GM23338 (cell line): ENCODE results near the gene MAD1L1. TPM values are rescaled to one million over a fixed set of nuclear protein-coding genes. Genes with fewer than 3 reads are reported as not detected.

Experiments used
- ATAC-seq: fragments of 200-7000 bp; cut with Tn5 transposase; 3 replicates; pipeline ENCODE4 v1.9.1; 2020
- DNase-seq: peaks from one replicate; pipeline ENCODE4 v3.0.0-alpha.2; 2015; ENCODE audit warnings: low spot score
- H2AFZ ChIP-seq: fragments of 200-600 bp; sonication (generic); 2 replicates; pipeline ENCODE4 v1.8.0; 2016; ENCODE audit warnings: antibody characterized with exemption, mild to moderate bottlenecking, moderate library complexity
- H3F3A ChIP-seq: fragments of 200-600 bp; sonication (generic); replicated peaks from 2 replicates; pipeline ENCODE4 v1.8.0; 2017; ENCODE audit warnings: antibody characterized with exemption, mixed run types, low read depth
- H3K27ac ChIP-seq: fragments of 200-600 bp; sonication (generic); 2 replicates; pipeline ENCODE4 v1.6.1; 2016; ENCODE audit warnings: low read depth
- H3K27me3 ChIP-seq: fragments of 200-600 bp; sonication (generic); 2 replicates; pipeline ENCODE4 v1.8.0; 2016; ENCODE audit warnings: mild to moderate bottlenecking, mixed run types, moderate library complexity; ENCODE audit not compliant: insufficient read depth
- H3K36me3 ChIP-seq: fragments of 200-600 bp; sonication (generic); 2 replicates; pipeline ENCODE4 v1.8.0; 2016; ENCODE audit warnings: mild to moderate bottlenecking; ENCODE audit not compliant: insufficient read depth
- H3K4me1 ChIP-seq: fragments of 200-600 bp; sonication (generic); 2 replicates; pipeline ENCODE4 v1.8.0; 2016; ENCODE audit warnings: mild to moderate bottlenecking, moderate library complexity; ENCODE audit not compliant: insufficient read depth
- H3K4me2 ChIP-seq: fragments of 200-600 bp; sonication (generic); 2 replicates; pipeline ENCODE4 v1.7.1; 2017; ENCODE audit warnings: mixed run types
- H3K4me3 ChIP-seq: fragments of 200-600 bp; sonication (generic); 2 replicates; pipeline ENCODE4 v1.6.1; 2016; ENCODE audit warnings: mixed run types
- H3K79me2 ChIP-seq: fragments of 200-600 bp; sonication (generic); replicated peaks from 2 replicates; pipeline ENCODE4 v1.8.0; 2017; ENCODE audit warnings: mild to moderate bottlenecking; ENCODE audit not compliant: insufficient read depth
- H3K9me2 ChIP-seq: fragments of 200-600 bp; sonication (generic); 2 replicates; pipeline ENCODE4 v1.8.0; 2017; ENCODE audit not compliant: insufficient read depth
- H4K20me1 ChIP-seq: fragments of 200-600 bp; sonication (generic); replicated peaks from 2 replicates; pipeline ENCODE4 v1.8.0; 2017; ENCODE audit warnings: mild to moderate bottlenecking; ENCODE audit not compliant: insufficient read depth
- H3K27ac Mint-ChIP-seq: 2 replicates; pipeline ENCODE4 v1.8.0; 2020; ENCODE audit warnings: inconsistent platforms, mild to moderate bottlenecking, moderate library complexity, mixed read lengths
- H3K27me3 Mint-ChIP-seq: 3 replicates; pipeline ENCODE4 v1.8.0; 2022; ENCODE audit warnings: low read depth, mild to moderate bottlenecking, moderate library complexity, mixed read lengths, inconsistent platforms; ENCODE audit not compliant: insufficient read depth, poor library complexity
- H3K36me3 Mint-ChIP-seq: 3 replicates; pipeline ENCODE4 v1.8.0; 2021; ENCODE audit warnings: low read depth, mild to moderate bottlenecking, inconsistent platforms, moderate library complexity, mixed read lengths
- H3K4me1 Mint-ChIP-seq: 3 replicates; pipeline ENCODE4 v1.8.0; 2020; ENCODE audit warnings: mild to moderate bottlenecking, inconsistent platforms, mixed read lengths
- H3K4me3 Mint-ChIP-seq: 3 replicates; pipeline ENCODE4 v1.8.0; 2021; ENCODE audit warnings: moderate library complexity, mild to moderate bottlenecking, inconsistent platforms, mixed read lengths
- H3K9me3 Mint-ChIP-seq: 3 replicates; pipeline ENCODE4 v1.8.0; 2020; ENCODE audit warnings: moderate library complexity, mild to moderate bottlenecking, inconsistent platforms, mixed read lengths
- CREB1 ChIP-seq: fragments of 250-450 bp; sonication (Bioruptor Pico); IDR thresholded peaks from 2 replicates; pipeline ENCODE4 v1.5.0; 2020; ENCODE audit warnings: low read depth, mild to moderate bottlenecking, moderate library complexity
- EZH2 ChIP-seq: fragments of 200-600 bp; sonication (generic); IDR thresholded peaks from one replicate; pipeline ENCODE4 v1.8.0; 2017; ENCODE audit warnings: antibody characterized with exemption, mild to moderate bottlenecking, low read depth; ENCODE audit not compliant: unreplicated experiment
- EZH2phosphoT487 ChIP-seq: fragments of 200-600 bp; sonication (generic); IDR thresholded peaks from one replicate; pipeline ENCODE4 v1.8.1; 2018; ENCODE audit warnings: antibody characterized with exemption; ENCODE audit not compliant: unreplicated experiment
- JUNB ChIP-seq: IDR thresholded peaks from one replicate; pipeline ENCODE4 v1.6.1; 2016; ENCODE audit warnings: antibody characterized with exemption; ENCODE audit not compliant: unreplicated experiment
- NANOG ChIP-seq: IDR thresholded peaks from 2 replicates; pipeline ENCODE4 v1.6.1; 2016; ENCODE audit warnings: antibody characterized with exemption, borderline replicate concordance
- POLR2AphosphoS5 ChIP-seq: IDR thresholded peaks from 2 replicates; pipeline ENCODE4 v1.6.1; 2016; ENCODE audit warnings: antibody characterized with exemption, low read depth
- STAT1 ChIP-seq: IDR thresholded peaks from one replicate; pipeline ENCODE4 v1.6.1; 2016; ENCODE audit warnings: antibody characterized with exemption; ENCODE audit not compliant: unreplicated experiment
- ZNF114 ChIP-seq: fragments of 250-450 bp; sonication (Bioruptor Pico); IDR thresholded peaks from 2 replicates; pipeline ENCODE4 v1.5.0; 2020; ENCODE audit warnings: mild to moderate bottlenecking, moderate library complexity
- ZNF331 ChIP-seq: fragments of 250-450 bp; sonication (Bioruptor Pico); IDR thresholded peaks from 2 replicates; pipeline ENCODE4 v1.5.0; 2020; ENCODE audit warnings: low read depth, mild to moderate bottlenecking, moderate library complexity
- polyA plus RNA-seq: library from polyadenylated mRNA; unstranded; fragments of >200 nt; fragmentation: Nextera tagmentation; extraction: Ambion mirVana; gene quantifications from 2 replicates; pipeline ENCODE4 v1.2.1, GENCODE V29; 2016
- total RNA-seq: library from RNA; depleted of rRNA; stranded (reverse); fragments of >200 nt; shearing (Covaris generic); gene quantifications from 2 replicates; pipeline ENCODE4 v1.2.3, GENCODE V29; 2014
- TF ChIP-seq, protein P1 (sequence below), 2 experiments: fragments of 200-600 bp in 1 of 2; sonication (generic) in 1 of 2; conservative IDR thresholded peaks; 2 replicates each; pipeline versions ENCODE4 v1.5.1 to v1.6.1; 2016 to 2017; ENCODE audit warnings: antibody characterized with exemption in 2 of 2, low read depth in 2 of 2, mild to moderate bottlenecking in 2 of 2, moderate library complexity in 1 of 2
- TF ChIP-seq, protein P2 (sequence below): IDR thresholded peaks from one replicate; pipeline ENCODE4 v1.6.1; 2018; ENCODE audit warnings: antibody characterized with exemption; ENCODE audit not compliant: unreplicated experiment
- TF ChIP-seq, protein P3 (sequence below): fragments of 250-450 bp; sonication (Bioruptor Pico); IDR thresholded peaks from 2 replicates; pipeline ENCODE4 v1.5.0; 2020; ENCODE audit warnings: mild to moderate bottlenecking, moderate library complexity
- TF ChIP-seq, protein P4 (sequence below): IDR thresholded peaks from 2 replicates; pipeline ENCODE4 v1.6.1; 2016; ENCODE audit warnings: antibody characterized with exemption

MAD1L1 gene
- total and polyA plus RNA-seq, 2 experiments from 2014 or later: 40.3 to 59.3 TPM

DNA sequence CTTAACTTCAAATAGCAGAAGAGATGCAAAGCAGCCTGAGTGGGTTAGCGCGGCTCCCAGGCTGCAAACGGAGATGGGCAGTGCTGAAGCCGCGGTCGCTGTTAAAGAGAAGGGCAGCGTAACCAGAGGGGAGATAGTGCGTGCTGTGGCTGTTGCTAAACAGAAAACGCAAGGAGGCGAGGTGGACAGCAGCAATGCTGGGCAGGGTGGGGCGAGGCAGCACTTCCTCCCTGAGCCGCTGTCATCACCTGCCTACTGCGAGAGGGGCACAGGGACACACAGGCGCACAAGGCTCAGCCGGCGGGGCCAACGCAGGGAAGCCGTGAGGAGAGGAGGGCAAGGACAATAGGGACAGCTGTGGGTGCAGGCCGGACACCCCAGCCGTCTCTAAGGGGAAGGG is 137.3 kb downstream of the MAD1L1 start:
- Histone ChIP-seq H3K36me3 (no peaks in the 10 kb centered on the region), H4K20me1 (no peaks in the 10 kb centered on the region), H2AFZ (no peak overlapping the region), H3K79me2 (no peaks in the 10 kb centered on the region), H3K27me3 (no peaks in the 10 kb centered on the region), H3K4me2 (no peak overlapping the region), H3K4me3 (no peak overlapping the region), H3K4me1 (no peaks in the 10 kb centered on the region), H3K9me2 (no peaks in the 10 kb centered on the region), H3F3A (no peaks in the 10 kb centered on the region), H3K27ac (no peak overlapping the region)
- no peak for TF ChIP-seq POLR2AphosphoS5
- TF ChIP-seq EZH2phosphoT487: no peak
- no peak for TF ChIP-seq ZNF331
- TF ChIP-seq JUNB: no peak
- TF ChIP-seq, protein P1, sequence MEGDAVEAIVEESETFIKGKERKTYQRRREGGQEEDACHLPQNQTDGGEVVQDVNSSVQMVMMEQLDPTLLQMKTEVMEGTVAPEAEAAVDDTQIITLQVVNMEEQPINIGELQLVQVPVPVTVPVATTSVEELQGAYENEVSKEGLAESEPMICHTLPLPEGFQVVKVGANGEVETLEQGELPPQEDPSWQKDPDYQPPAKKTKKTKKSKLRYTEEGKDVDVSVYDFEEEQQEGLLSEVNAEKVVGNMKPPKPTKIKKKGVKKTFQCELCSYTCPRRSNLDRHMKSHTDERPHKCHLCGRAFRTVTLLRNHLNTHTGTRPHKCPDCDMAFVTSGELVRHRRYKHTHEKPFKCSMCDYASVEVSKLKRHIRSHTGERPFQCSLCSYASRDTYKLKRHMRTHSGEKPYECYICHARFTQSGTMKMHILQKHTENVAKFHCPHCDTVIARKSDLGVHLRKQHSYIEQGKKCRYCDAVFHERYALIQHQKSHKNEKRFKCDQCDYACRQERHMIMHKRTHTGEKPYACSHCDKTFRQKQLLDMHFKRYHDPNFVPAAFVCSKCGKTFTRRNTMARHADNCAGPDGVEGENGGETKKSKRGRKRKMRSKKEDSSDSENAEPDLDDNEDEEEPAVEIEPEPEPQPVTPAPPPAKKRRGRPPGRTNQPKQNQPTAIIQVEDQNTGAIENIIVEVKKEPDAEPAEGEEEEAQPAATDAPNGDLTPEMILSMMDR (conservative IDR thresholded peaks at IDR 0.05; ENCODE audit: low read depth in 2 of 2): no peak
- no peak for TF ChIP-seq NANOG
- TF ChIP-seq, protein P2, sequence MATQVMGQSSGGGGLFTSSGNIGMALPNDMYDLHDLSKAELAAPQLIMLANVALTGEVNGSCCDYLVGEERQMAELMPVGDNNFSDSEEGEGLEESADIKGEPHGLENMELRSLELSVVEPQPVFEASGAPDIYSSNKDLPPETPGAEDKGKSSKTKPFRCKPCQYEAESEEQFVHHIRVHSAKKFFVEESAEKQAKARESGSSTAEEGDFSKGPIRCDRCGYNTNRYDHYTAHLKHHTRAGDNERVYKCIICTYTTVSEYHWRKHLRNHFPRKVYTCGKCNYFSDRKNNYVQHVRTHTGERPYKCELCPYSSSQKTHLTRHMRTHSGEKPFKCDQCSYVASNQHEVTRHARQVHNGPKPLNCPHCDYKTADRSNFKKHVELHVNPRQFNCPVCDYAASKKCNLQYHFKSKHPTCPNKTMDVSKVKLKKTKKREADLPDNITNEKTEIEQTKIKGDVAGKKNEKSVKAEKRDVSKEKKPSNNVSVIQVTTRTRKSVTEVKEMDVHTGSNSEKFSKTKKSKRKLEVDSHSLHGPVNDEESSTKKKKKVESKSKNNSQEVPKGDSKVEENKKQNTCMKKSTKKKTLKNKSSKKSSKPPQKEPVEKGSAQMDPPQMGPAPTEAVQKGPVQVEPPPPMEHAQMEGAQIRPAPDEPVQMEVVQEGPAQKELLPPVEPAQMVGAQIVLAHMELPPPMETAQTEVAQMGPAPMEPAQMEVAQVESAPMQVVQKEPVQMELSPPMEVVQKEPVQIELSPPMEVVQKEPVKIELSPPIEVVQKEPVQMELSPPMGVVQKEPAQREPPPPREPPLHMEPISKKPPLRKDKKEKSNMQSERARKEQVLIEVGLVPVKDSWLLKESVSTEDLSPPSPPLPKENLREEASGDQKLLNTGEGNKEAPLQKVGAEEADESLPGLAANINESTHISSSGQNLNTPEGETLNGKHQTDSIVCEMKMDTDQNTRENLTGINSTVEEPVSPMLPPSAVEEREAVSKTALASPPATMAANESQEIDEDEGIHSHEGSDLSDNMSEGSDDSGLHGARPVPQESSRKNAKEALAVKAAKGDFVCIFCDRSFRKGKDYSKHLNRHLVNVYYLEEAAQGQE: no peak
- TF ChIP-seq CREB1 (CRISPR knock-in tag): no peak
- TF ChIP-seq, protein P3, sequence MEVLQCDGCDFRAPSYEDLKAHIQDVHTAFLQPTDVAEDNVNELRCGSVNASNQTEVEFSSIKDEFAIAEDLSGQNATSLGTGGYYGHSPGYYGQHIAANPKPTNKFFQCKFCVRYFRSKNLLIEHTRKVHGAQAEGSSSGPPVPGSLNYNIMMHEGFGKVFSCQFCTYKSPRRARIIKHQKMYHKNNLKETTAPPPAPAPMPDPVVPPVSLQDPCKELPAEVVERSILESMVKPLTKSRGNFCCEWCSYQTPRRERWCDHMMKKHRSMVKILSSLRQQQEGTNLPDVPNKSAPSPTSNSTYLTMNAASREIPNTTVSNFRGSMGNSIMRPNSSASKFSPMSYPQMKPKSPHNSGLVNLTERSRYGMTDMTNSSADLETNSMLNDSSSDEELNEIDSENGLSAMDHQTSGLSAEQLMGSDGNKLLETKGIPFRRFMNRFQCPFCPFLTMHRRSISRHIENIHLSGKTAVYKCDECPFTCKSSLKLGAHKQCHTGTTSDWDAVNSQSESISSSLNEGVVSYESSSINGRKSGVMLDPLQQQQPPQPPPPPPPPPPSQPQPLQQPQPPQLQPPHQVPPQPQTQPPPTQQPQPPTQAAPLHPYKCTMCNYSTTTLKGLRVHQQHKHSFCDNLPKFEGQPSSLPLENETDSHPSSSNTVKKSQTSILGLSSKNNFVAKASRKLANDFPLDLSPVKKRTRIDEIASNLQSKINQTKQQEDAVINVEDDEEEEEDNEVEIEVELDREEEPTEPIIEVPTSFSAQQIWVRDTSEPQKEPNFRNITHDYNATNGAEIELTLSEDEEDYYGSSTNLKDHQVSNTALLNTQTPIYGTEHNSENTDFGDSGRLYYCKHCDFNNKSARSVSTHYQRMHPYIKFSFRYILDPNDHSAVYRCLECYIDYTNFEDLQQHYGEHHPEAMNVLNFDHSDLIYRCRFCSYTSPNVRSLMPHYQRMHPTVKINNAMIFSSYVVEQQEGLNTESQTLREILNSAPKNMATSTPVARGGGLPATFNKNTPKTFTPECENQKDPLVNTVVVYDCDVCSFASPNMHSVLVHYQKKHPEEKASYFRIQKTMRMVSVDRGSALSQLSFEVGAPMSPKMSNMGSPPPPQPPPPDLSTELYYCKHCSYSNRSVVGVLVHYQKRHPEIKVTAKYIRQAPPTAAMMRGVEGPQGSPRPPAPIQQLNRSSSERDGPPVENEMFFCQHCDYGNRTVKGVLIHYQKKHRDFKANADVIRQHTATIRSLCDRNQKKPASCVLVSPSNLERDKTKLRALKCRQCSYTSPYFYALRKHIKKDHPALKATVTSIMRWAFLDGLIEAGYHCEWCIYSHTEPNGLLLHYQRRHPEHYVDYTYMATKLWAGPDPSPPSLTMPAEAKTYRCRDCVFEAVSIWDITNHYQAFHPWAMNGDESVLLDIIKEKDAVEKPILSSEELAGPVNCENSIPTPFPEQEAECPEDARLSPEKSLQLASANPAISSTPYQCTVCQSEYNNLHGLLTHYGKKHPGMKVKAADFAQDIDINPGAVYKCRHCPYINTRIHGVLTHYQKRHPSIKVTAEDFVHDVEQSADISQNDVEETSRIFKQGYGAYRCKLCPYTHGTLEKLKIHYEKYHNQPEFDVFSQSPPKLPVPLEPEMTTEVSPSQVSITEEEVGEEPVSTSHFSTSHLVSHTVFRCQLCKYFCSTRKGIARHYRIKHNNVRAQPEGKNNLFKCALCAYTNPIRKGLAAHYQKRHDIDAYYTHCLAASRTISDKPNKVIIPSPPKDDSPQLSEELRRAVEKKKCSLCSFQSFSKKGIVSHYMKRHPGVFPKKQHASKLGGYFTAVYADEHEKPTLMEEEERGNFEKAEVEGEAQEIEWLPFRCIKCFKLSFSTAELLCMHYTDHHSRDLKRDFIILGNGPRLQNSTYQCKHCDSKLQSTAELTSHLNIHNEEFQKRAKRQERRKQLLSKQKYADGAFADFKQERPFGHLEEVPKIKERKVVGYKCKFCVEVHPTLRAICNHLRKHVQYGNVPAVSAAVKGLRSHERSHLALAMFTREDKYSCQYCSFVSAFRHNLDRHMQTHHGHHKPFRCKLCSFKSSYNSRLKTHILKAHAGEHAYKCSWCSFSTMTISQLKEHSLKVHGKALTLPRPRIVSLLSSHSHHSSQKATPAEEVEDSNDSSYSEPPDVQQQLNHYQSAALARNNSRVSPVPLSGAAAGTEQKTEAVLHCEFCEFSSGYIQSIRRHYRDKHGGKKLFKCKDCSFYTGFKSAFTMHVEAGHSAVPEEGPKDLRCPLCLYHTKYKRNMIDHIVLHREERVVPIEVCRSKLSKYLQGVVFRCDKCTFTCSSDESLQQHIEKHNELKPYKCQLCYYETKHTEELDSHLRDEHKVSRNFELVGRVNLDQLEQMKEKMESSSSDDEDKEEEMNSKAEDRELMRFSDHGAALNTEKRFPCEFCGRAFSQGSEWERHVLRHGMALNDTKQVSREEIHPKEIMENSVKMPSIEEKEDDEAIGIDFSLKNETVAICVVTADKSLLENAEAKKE (CRISPR knock-in tag): no peak
- no peak for TF ChIP-seq STAT1
- TF ChIP-seq EZH2: no peak
- TF ChIP-seq, protein P4, sequence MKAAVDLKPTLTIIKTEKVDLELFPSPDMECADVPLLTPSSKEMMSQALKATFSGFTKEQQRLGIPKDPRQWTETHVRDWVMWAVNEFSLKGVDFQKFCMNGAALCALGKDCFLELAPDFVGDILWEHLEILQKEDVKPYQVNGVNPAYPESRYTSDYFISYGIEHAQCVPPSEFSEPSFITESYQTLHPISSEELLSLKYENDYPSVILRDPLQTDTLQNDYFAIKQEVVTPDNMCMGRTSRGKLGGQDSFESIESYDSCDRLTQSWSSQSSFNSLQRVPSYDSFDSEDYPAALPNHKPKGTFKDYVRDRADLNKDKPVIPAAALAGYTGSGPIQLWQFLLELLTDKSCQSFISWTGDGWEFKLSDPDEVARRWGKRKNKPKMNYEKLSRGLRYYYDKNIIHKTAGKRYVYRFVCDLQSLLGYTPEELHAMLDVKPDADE: no peak
- no peak for TF ChIP-seq ZNF114 (CRISPR knock-in tag)
- peaks cover 4% of the 10 kb centered on the region; the same call in 2 of the 3 replicates for H3K9me3 Mint-ChIP-seq
- H3K27me3 Mint-ChIP-seq: peaks cover 7% of the 10 kb centered on the region
- no peak for DNase-seq
- no peak for ATAC-seq
- peaks cover 8% of the 10 kb centered on the region; the same call in 1 of the 3 replicates for H3K4me1 Mint-ChIP-seq
- H3K27ac Mint-ChIP-seq: no peak overlapping the region
- H3K36me3 Mint-ChIP-seq: peaks cover 22% of the 10 kb centered on the region
- H3K4me3 Mint-ChIP-seq: no peak overlapping the region
